Activated B cell treated with CpG ODN at 0.5 μM for 24 hours (primary cell): ENCODE measurements around the gene LRRC27. TPM values are rescaled to one million over a fixed set of nuclear protein-coding genes. Genes with fewer than 3 reads are reported as not detected.

ENCODE experiments used
- ATAC-seq: fragments of 200-7000 bp; cut with Tn5 transposase; one replicate; pipeline ENCODE4 v1.10.0; 2021; ENCODE audit warnings: low read depth, mild to moderate bottlenecking, moderate library complexity
- CTCF ChIA-PET: fragments of 350-600 bp; sonication (Branson Sonifier 250); formaldehyde crosslinking; loops from one replicate; lab custom pipeline; 2021; ENCODE audit warnings: antibody characterized with exemption; lab: Charles Lee
- POLR2A ChIA-PET: fragments of 350-600 bp; sonication (Branson Sonifier 250); formaldehyde crosslinking; loops from one replicate; lab custom pipeline; 2021; ENCODE audit warnings: antibody characterized with exemption; lab: Charles Lee
- DNase-seq: peaks from one replicate; pipeline ENCODE4 v3.0.0; 2022
- H3K27ac Mint-ChIP-seq: one replicate; pipeline ENCODE4 v1.8.0; 2020; ENCODE audit warnings: mixed read lengths
- H3K27me3 Mint-ChIP-seq: one replicate; pipeline ENCODE4 v1.8.0; 2021; ENCODE audit warnings: mixed read lengths
- H3K36me3 Mint-ChIP-seq: one replicate; pipeline ENCODE4 v1.8.0; 2021; ENCODE audit warnings: low read depth, mixed read lengths
- H3K4me1 Mint-ChIP-seq: one replicate; pipeline ENCODE4 v1.8.0; 2021; ENCODE audit warnings: mixed read lengths
- H3K4me3 Mint-ChIP-seq: one replicate; pipeline ENCODE4 v1.8.0; 2020; ENCODE audit warnings: mild to moderate bottlenecking, mixed read lengths
- H3K9me3 Mint-ChIP-seq: one replicate; pipeline ENCODE4 v1.8.0; 2020; ENCODE audit warnings: mixed read lengths
- intact Hi-C: fragments of 100-400 bp; cut with micrococcal nuclease; formaldehyde crosslinking; loops from one replicate; pipeline ENCODE4 v1.15.1; 2024
- total RNA-seq: library from RNA; stranded (reverse); gene quantifications from 2 replicates; pipeline ENCODE4 v1.2.3, GENCODE V29; 2022
- TF ChIP-seq, protein P1 (sequence below): fragments of 200-600 bp; IDR thresholded peaks from one replicate; pipeline ENCODE4 v1.8.0; 2022; ENCODE audit warnings: antibody characterized with exemption, mild to moderate bottlenecking

The LRRC27 gene
- total RNA-seq, 1 donor from 2014 or later = 15.2 TPM

DNA sequence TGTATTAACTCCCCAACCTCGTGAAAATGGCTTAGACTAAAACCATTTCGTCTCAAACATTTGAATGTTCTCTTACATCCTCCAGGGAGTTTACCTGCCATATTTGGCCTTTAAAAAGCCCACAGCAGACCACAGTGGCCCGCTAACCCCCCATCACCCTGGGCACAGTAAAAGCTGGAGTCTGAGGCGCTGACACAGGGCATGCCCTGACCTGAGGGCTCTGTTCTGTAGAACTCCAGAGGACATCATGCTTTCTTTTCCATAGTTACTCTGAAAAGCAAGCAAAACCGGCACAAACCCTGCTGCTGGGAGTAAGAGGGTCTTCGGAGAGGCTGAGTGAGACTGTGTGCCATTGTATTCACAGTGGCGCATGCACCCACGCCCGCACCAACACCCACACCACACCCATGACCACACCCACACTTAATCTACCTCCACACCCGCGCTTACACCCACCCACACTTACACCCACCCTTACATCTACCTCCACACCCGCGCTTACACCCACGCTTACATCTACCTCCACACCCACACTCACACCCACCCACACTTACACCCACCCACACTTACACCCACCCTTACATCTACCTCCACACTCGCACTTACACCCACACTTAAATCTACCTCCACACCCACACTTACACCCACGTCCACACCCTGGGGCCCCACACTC lies 32.1 kb downstream of the LRRC27 start:
- CTCF ChIA-PET = no interaction called here
- H3K4me1 Mint-ChIP-seq = no peaks in the 10 kb centered on the region
- H3K9me3 Mint-ChIP-seq = no peaks in the 10 kb centered on the region
- intact Hi-C loops = no loop called here
- no peak overlapping the region for H3K4me3 Mint-ChIP-seq
- POLR2A ChIA-PET = no interaction called here
- H3K36me3 Mint-ChIP-seq = peaks cover 30% of the 10 kb centered on the region
- H3K27me3 Mint-ChIP-seq = no peaks in the 10 kb centered on the region
- ATAC-seq (no peak), DNase-seq (no peak)
- no peak overlapping the region for H3K27ac Mint-ChIP-seq
- TF ChIP-seq, protein P1, sequence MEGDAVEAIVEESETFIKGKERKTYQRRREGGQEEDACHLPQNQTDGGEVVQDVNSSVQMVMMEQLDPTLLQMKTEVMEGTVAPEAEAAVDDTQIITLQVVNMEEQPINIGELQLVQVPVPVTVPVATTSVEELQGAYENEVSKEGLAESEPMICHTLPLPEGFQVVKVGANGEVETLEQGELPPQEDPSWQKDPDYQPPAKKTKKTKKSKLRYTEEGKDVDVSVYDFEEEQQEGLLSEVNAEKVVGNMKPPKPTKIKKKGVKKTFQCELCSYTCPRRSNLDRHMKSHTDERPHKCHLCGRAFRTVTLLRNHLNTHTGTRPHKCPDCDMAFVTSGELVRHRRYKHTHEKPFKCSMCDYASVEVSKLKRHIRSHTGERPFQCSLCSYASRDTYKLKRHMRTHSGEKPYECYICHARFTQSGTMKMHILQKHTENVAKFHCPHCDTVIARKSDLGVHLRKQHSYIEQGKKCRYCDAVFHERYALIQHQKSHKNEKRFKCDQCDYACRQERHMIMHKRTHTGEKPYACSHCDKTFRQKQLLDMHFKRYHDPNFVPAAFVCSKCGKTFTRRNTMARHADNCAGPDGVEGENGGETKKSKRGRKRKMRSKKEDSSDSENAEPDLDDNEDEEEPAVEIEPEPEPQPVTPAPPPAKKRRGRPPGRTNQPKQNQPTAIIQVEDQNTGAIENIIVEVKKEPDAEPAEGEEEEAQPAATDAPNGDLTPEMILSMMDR = no peak

DNA sequence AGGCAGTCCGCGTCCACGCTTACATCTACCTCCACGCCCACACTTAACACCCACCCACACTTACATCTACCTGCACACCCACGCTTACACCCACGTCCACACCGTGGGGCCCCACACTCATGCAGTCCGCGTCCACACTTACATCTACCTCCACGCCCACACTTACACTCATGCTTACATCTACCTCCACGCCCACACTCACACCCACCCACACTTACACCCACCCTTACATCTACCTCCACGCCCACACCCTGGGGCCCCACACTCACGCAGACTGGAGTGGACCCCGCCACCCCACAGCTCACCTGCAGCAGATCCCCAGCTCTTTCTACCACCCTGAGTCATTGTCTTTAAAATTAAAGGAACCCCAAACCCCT lies 32.6 kb downstream of the LRRC27 start:
- ATAC-seq = no peak
- Mint-ChIP-seq H3K4me3 (no peak overlapping the region), H3K9me3 (no peaks in the 10 kb centered on the region), H3K36me3 (peaks cover 30% of the 10 kb centered on the region), H3K27ac (no peak overlapping the region), H3K27me3 (no peaks in the 10 kb centered on the region), H3K4me1 (no peaks in the 10 kb centered on the region)
- DNase-seq = no peak
- TF ChIP-seq, protein P1 = no peak
- ChIA-PET CTCF (no interaction called here), POLR2A (no interaction called here)
- intact Hi-C loops = no loop called here

DNA sequence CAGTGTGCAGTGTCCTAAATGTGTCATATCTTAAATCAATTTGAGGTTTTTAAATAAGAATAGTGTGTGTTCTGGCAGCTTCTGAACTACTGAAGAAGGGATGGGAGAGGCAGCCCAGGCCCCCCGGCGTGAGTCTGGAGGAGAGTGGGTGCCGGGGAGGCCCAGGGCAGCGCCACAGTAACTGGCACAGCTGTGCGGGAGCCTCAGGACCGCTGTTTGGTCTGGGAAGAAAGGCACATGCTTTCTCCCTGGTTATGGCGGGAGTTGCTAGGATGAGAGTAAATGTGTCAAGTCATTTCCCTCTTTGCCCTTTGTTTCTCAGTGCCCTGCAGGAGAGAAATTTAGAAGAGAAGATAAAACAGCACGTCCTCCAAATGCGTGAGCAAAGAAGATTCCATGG lies 33.1 kb downstream of the LRRC27 start:
- H3K4me3 Mint-ChIP-seq = no peak overlapping the region
- no peak for DNase-seq
- H3K36me3 Mint-ChIP-seq = peaks cover 30% of the 10 kb centered on the region
- no peaks in the 10 kb centered on the region for H3K9me3 Mint-ChIP-seq
- TF ChIP-seq, protein P1 = no peak
- intact Hi-C loops = no loop called here
- H3K4me1 Mint-ChIP-seq = no peaks in the 10 kb centered on the region
- no peak overlapping the region for H3K27ac Mint-ChIP-seq
- ChIA-PET POLR2A (no interaction called here), CTCF (no interaction called here)
- no peaks in the 10 kb centered on the region for H3K27me3 Mint-ChIP-seq
- ATAC-seq = no peak

DNA sequence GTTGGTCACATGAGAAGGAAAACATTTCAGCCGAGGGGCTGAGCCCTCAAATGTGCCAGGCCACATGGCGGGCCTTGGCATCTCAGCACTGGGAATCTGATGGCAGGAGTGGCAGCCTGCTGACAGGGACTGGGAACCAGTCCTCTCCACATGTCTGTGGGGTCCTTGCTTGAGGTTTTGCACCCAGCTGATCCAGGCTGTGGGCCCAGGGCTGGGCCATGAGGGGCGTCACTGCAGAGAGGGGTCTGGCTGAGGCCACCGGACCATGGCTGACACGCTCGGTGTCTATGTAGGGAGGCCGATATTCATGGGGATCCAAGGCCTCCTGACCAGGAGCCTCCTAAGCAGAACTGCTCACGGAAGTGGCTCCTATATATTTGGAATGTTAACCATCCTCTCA lies 34.0 kb downstream of the LRRC27 start:
- TF ChIP-seq, protein P1 = no peak
- Mint-ChIP-seq H3K4me1 (no peaks in the 10 kb centered on the region), H3K27me3 (peaks cover 2% of the 10 kb centered on the region), H3K27ac (no peak overlapping the region), H3K36me3 (peaks cover 30% of the 10 kb centered on the region), H3K9me3 (no peaks in the 10 kb centered on the region), H3K4me3 (no peak overlapping the region)
- ChIA-PET POLR2A (no interaction called here), CTCF (no interaction called here)
- ATAC-seq (no peak), DNase-seq (no peak)
- intact Hi-C loops = no loop called here

DNA sequence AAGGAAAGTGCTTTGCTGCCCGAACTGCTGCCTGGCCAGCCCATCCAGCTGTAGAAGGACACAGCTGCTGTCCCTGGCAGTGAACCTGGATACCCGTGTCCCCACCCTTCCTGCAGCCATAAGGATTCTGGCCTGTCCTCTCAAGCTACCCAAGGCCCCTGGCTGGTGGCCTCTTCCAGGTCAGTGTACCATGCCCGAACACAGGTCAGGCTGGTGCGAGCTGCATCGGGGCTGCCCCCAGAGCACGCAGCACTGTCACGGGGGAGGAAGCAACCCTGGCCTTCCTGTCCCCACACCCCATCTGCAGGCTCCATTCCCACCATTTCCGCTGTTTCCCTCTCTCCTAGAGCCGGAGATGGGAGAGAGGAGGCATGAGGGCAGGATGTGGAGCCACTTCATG lies 34.5 kb downstream of the LRRC27 start:
- CTCF ChIA-PET = no interaction called here
- Mint-ChIP-seq H3K36me3 (peaks cover 30% of the 10 kb centered on the region), H3K4me1 (no peaks in the 10 kb centered on the region), H3K27me3 (peaks cover 2% of the 10 kb centered on the region), H3K4me3 (no peak overlapping the region), H3K27ac (no peak overlapping the region), H3K9me3 (no peaks in the 10 kb centered on the region)
- intact Hi-C loops = no loop called here
- ATAC-seq (no peak), DNase-seq (no peak)
- TF ChIP-seq, protein P1 = no peak
- POLR2A ChIA-PET = no interaction called here
